Measurements from ENCODE around the gene FAIM2.

FAIM2 gene

GRCh38 chr12:49903700-49904423, at the start of gene FAIM2:
Gene FAIM2, minus strand, starts transcription at chr12:49903900. Its CDS starts 108 bp downstream, at chr12:49903792.
- H3K4me3 ChIP-seq (ENCODE audit: low read depth, low read length): no peak within 1 kb of the TSS
- no peak for DNase-seq (ENCODE audit: low read depth)
- TF ChIP-seq CTCF (IDR thresholded peaks at IDR 0.05; ENCODE audit: low read depth, low read length, missing control alignments): no peak

GRCh38 chr12:49953151-49953550, 49.5 kb upstream of the FAIM2 start:
- no peak overlapping the region for H3K4me3 ChIP-seq (ENCODE audit: low read depth, low read length)
- no peak for TF ChIP-seq CTCF (IDR thresholded peaks at IDR 0.05; ENCODE audit: low read depth, low read length, missing control alignments)
- no peak for DNase-seq (ENCODE audit: low read depth)

DNA sequence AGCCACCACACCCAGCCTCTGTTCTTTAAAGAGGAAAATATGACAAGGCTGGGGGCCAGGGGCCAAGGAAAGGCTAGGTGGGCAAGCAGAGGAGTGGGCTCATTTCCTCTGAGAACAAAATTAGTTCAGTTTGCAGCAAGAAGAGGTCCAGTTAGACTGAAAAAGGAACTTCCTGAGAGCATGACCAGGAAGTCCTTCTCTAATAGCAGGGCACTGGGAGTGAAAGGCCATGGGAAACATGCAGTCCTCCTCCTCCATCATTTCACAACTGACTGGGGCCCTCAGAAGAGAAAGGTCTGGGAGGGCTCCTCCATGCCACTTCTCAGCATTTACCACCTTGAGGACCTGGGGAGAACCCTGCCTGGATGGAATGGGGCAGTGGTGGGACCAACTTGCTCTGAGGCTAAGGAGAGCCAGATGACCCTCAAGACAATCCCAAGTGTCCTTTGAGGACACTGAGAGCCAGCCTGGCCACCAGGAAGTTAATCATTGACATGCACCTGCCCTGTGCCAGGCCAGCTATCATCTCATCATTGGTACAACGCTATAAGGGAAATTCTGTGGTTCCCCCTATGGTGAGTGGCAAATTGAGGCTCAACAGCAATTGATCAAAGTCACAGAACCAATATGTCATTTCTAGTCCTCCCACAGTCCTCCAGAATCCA, 48.8 kb upstream of the FAIM2 start:
- DNase-seq (ENCODE audit: low read depth): no peak
- no peak for TF ChIP-seq CTCF (IDR thresholded peaks at IDR 0.05; ENCODE audit: low read depth, low read length, missing control alignments)
- no peak overlapping the region for H3K4me3 ChIP-seq (ENCODE audit: low read depth, low read length)

GRCh38 chr12:49951411-49952240, 47.9 kb upstream of the FAIM2 start:
- no peak overlapping the region for H3K4me3 ChIP-seq (ENCODE audit: low read depth, low read length)
- no peak for DNase-seq (ENCODE audit: low read depth)
- no peak for TF ChIP-seq CTCF (IDR thresholded peaks at IDR 0.05; ENCODE audit: low read depth, low read length, missing control alignments)

DNA sequence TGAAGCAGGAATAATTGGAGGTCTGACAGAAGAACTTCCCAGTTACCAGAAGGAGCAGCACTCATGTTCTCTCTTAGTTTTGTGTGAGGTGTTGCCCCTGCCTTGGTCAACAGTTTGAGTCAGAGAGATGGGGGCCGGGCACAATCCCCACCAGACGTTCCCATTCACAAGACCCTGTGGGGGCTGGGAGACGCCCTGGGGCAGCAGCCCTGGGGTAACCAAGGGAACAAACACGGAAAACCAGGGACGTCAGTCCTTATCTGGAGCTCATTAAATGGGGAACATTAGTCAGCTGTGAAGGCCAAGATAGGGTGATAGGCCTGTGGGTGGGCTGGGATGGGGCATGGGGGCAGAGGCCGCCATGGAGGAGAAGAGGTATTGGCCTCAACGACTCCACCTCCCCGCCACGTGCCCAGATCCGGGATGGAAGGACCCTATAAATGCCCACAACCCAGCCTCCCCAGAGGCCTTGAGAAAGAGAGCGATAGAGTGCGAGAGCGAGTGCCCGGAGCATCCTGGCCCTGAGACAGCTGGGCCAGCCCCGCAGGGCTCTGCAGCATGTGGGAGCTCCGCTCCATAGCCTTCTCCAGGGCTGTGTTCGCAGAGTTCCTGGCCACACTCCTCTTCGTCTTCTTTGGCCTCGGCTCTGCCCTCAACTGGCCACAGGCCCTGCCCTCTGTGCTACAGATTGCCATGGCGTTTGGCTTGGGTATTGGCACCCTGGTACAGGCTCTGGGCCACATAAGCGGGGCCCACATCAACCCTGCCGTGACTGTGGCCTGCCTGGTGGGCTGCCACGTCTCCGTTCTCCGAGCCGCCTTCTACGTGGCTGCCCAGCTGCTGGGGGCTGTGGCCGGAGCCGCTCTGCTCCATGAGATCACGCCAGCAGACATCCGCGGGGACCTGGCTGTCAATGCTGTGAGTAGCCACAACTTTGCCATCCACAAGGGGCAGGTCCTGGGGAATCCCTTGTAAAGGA, 46.9 kb upstream of the FAIM2 start, which contains the start of gene AQP2:
Gene AQP2 (plus strand): TSS at position 465 of the 979 bp plus-strand sequence. CDS start 94 bp downstream, at position 559.
- DNase-seq (ENCODE audit: low read depth): no peak
- TF ChIP-seq CTCF (IDR thresholded peaks at IDR 0.05; ENCODE audit: low read depth, low read length, missing control alignments): no peak

GRCh38 chr12:49949866-49950265, 46.2 kb upstream of the FAIM2 start:
- no peak for TF ChIP-seq CTCF (IDR thresholded peaks at IDR 0.05; ENCODE audit: low read depth, low read length, missing control alignments)
- no peak for DNase-seq (ENCODE audit: low read depth)

More for the DNA sequence above, 46.9 kb upstream of the FAIM2 start, which contains the start of gene AQP2:
- H3K4me3 ChIP-seq (ENCODE audit: low read depth, low read length): no peak within 1 kb of the TSS

More at GRCh38 chr12:49949866-49950265, 46.2 kb upstream of the FAIM2 start:
- H3K4me3 ChIP-seq (ENCODE audit: low read depth, low read length): no peak overlapping the region

All from GM12864 (cell line).